Skin epidermis (tissue), 12 donors: ENCODE measurements around the gene ZFP3.
"Not testable (repeated sequence)": the region's sequence is repeated elsewhere in the genome, so short reads cannot be mapped to it uniquely, and the experiment has no call there.

Experiments
- H3K27ac ChIP-seq, 21 experiments: fragments of 200-600 bp; sonication (generic) in 11 of 21; one replicate each; pipeline ENCODE4 v1.5.0; 2020; ENCODE audit warnings: mild to moderate bottlenecking in 3 of 21, inconsistent platforms in 2 of 21, moderate library complexity in 2 of 21
- H3K4me3 ChIP-seq, 7 experiments: fragments of 200-600 bp; sonication (generic) in 2 of 7; one replicate each; pipeline ENCODE4 v1.5.0; 2020; ENCODE audit warnings: inconsistent platforms in 2 of 7, mild to moderate bottlenecking in 2 of 7, moderate library complexity in 1 of 7

The ZFP3 gene

GRCh38 chr17:5075472-5075871 is 2.8 kb upstream of the ZFP3 start:
- not testable (repeated sequence) for H3K4me3 ChIP-seq, H3K27ac ChIP-seq

GRCh38 chr17:5077275-5077674 is 992 bp upstream of the ZFP3 start:
- Histone ChIP-seq H3K4me3 (peak overlapping the region in 3 of 7 experiments; percentile 64 to 80 (median 80)), H3K27ac (peak overlapping the region in 4 of 21 experiments; percentile 86 to 89 (median 88))

GRCh38 chr17:5077781-5078105 is 524 bp upstream of the ZFP3 start:
- H3K27ac ChIP-seq: peak overlapping the region in 20 of 21 experiments; percentile 12 to 91 (median 81)
- peak overlapping the region; percentile 48 to 89 (median 69) for H3K4me3 ChIP-seq

- Histone ChIP-seq H3K4me3 (no peak overlapping the region), H3K27ac (no peak overlapping the region)
These were observed 2.3 kb downstream of the ZFP3 start for GRCh38 chr17:5080591-5080990.

- Histone ChIP-seq H3K27ac (no peak overlapping the region), H3K4me3 (no peak overlapping the region)
These were observed 14.1 kb downstream of the ZFP3 start for GRCh38 chr17:5092218-5093010.

- peak overlapping the region in 2 of 21 experiments; percentile 28 to 34 for H3K27ac ChIP-seq
These were observed 18.4 kb downstream of the ZFP3 start for GRCh38 chr17:5096731-5097100.

GRCh38 chr17:5097101-5097834 is 19.0 kb downstream of the ZFP3 start:
- peak overlapping the region; percentile 14 to 42 (median 21) for H3K4me3 ChIP-seq
- peak overlapping the region in 4 of 21 experiments; percentile 18 to 57 (median 31) for H3K27ac ChIP-seq

More at GRCh38 chr17:5096731-5097100, 18.4 kb downstream of the ZFP3 start:
- peak overlapping the region; percentile 14 to 42 (median 21) for H3K4me3 ChIP-seq

GRCh38 chr17:5099271-5099670 is 21.0 kb downstream of the ZFP3 start:
- Histone ChIP-seq H3K27ac (no peak overlapping the region), H3K4me3 (no peak overlapping the region)

GRCh38 chr17:5100832-5101231 is 22.6 kb downstream of the ZFP3 start:
- H3K4me3 ChIP-seq: no peak overlapping the region
- no peak overlapping the region for H3K27ac ChIP-seq

GRCh38 chr17:5110816-5111215 is 32.5 kb downstream of the ZFP3 start:
- Histone ChIP-seq H3K27ac (peak overlapping the region in 3 of 21 experiments; percentile 71 to 75 (median 75)), H3K4me3 (peak overlapping the region; percentile 52 to 88 (median 75))

GRCh38 chr17:5111402-5112204 is 33.3 kb downstream of the ZFP3 start, which contains the start of gene ZNF232:
ZNF232 (minus strand) TSS chr17:5111878; CDS start chr17:5111822, 56 bp downstream.
- Histone ChIP-seq H3K27ac (peak within 1 kb of the TSS in 20 of 21 experiments; percentile 0 to 86 (median 70)), H3K4me3 (peak within 1 kb of the TSS; percentile 52 to 88 (median 75))

- Histone ChIP-seq H3K27ac (peak within 1 kb of the TSS in 7 of 21 experiments; percentile 28 to 80 (median 58)), H3K4me3 (peak within 1 kb of the TSS in 3 of 7 experiments; percentile 5 to 48 (median 26))
These were observed 37.7 kb downstream of the ZFP3 start, which contains the start of gene USP6 for GRCh38 chr17:5115673-5116651. USP6 (plus strand) TSS chr17:5116032; CDS start chr17:5130368, 14,336 bp downstream.

GRCh38 chr17:5118219-5118618 is 40.0 kb downstream of the ZFP3 start:
- no peak overlapping the region for H3K27ac ChIP-seq
- no peak overlapping the region for H3K4me3 ChIP-seq

- no peak overlapping the region for H3K27ac ChIP-seq
These were observed 41.8 kb downstream of the ZFP3 start for GRCh38 chr17:5120036-5120435.

GRCh38 chr17:5120436-5121185 is 42.3 kb downstream of the ZFP3 start:
- H3K4me3 ChIP-seq, H3K27ac ChIP-seq: not testable (repeated sequence)

More at GRCh38 chr17:5120036-5120435, 41.8 kb downstream of the ZFP3 start:
- no peak overlapping the region for H3K4me3 ChIP-seq

- Histone ChIP-seq H3K4me3 (no peak overlapping the region), H3K27ac (no peak overlapping the region)
These were observed 43.0 kb downstream of the ZFP3 start for GRCh38 chr17:5121186-5121841.

- Histone ChIP-seq H3K4me3 (peak overlapping the region in 5 of 7 experiments; percentile 18 to 43 (median 35)), H3K27ac (peak overlapping the region in 3 of 21 experiments; percentile 31 to 61 (median 48))
These were observed 43.8 kb downstream of the ZFP3 start for GRCh38 chr17:5122056-5122455.
